Measurements from ENCODE around the gene FGF3.
A peak's percentile ranks its signal among the peaks of the same experiment; 100 is the strongest.

FGF3 gene

DNA sequence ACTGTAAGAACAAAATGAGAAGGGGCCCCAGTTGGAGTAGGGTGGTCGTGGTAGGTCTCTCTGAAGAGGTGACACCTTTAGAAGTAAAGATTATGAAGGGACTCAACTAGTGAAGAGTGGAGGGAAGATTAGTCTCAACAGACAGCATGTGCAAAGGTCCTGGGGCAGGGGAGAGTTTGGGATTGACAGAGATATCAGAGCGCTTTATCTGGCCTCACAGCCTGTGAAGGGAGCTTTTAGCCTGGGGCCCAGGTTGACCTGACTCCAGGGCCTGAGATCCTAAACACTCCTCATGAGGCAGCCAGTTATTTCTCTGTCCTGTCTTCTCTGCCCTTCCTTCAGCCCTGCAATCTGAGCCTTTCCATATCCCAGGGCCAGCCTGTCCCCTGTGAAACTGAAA lies 16.2 kb downstream of the FGF3 start:
- no peak for DNase-seq

DNA sequence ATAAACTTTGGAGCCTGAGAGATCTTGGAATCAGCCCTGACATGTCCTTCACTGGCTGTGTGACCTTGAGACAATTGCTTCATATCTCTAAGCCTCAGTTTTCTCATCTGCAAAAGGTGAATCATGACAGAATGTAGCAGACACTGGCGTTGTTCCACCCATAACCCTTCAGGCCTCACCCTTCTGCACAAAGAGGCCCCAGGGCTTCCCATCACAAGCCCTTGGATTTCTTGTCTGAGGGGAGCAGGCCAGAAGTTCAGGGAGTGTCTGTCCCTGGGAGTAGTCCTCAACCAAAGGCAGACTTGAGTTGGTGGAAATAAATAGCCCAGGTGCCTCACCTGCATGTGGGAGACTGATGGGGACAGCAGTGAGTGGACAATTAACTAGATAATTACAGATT lies 16.6 kb downstream of the FGF3 start:
- no peak for DNase-seq

DNA sequence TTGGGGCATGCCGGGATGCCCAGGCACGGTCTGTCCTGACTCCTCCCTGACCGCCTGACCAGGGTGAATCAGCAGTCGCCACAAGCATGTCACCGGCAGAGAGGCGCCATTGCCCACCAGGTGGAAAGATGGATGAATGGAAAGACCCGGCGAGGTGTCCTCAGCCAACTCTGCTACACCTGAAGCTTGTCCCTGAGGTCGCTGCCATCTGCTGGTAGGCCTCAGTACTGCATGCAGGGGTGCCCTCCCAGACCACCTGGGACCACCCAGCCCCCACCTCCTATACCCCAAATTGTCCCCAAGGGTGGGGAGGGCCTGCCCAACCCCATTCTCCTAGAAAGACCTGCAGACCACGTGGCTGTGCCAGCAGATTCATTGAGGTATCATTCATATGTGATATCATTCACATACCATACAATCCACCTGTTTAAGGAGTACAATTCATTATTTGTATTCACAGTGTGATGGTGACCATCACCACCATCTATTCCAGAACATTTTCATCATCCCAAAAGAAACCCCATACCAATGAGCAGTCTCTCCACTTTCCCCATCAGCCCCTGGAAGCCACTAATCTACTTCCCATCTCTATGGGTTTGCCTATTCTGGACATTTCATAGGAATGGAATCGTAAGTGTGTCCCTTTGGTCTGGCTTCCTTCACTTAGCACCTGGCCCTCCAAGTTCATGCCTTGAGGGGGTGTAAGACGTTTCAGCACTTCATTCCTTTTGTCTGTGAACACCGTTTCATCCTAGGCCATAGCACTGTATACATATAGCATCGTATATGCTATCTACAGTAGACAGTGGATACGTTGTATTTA lies 17.5 kb downstream of the FGF3 start:
- peak; percentile 25 for DNase-seq

DNA sequence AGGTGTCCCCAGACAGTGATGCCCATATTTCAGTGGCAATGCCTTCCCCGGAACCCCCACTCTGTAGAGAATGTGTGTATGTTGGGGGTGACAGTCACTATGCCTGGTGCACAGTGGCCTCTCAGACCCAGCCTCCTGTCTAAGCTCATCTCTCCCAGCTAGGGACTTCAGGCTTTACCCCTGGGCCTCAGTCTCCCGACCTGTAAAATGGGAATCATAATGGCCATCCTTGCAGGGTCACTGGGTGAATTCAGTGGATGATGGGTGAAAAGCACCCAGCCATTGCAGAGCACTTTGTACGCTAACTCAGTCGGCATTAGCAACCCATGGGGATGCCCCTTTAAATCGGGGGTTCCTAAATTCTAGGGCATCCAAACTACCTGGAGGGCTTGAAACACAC lies 18.9 kb downstream of the FGF3 start:
- DNase-seq = no peak

DNA sequence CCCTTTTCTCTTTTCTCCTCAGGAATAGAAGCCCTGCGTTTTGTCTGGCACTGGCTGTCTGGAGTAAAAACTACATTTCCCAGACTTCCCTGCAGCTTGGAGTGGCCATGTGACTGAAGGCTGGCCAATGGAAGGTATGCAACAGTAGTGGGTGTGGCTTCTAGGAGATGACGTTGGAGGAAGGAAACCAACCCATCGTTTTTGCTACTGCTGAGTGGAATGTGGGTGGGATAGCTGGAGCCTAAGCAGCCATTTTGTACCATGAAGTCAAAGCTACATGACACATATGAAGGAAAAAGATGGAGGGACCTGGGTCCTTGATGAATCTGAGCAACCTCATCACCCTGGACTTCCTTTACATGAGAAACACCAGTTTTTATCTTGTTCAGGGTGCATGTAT lies 19.6 kb downstream of the FGF3 start:
- peak; percentile 33 for DNase-seq

DNA sequence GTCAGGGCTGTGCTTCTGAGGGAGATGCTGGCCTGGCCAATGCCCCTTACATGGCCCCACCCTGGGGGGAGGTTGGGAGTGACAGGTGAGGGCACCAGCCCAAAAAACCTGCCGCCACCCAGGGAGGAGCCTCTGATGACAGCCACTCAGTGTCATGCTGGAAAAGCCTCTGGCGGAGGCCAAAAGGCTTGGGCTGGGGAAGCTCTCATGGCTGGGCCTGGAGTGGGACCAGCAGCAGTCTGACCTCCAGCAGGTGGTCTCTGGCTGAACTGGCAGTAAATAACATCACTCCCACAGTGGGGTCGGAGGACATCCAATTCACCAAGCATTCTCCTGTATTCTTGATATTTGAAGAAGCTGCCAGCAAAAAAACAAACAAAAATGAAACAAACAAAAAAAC lies 20.1 kb downstream of the FGF3 start:
- no peak for DNase-seq

DNA sequence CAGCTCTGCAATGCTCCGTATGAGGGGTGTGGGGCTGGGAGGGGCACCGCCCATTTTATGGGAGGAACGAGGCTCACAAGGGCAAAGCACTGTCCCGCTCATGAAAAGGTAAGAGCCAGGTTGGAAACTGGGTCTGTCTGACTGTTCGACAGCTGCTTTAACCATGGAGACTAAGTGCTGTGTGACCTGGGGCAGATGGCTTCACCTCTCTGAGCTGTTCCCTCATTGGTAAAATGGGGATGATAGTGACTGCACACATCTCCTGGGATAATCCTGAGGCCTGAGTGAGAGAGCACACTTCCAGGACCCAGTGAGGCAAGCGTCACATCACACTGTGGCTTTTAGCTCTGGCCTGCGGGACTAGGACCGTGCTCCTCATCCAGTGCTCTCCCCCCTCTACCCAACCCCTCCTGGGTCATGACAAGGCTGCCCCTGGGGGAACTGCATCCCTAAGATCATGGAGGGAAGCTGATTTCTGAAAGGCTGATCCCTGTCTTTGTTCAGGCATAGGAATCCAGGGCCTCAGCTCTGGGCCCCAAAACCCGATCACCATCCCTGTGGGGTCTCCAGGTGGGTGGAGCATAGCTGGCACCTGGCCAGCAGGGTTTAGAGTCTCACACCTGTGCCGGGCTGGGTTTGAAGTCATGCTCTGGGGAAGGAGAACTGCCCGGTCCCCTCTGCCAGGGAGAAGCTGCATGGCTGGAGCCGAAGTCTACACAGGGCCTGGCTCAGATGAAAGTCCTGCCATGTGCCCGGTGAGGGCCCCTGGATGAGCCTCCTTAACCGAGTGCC lies 21.3 kb downstream of the FGF3 start:
- no peak for DNase-seq

DNA sequence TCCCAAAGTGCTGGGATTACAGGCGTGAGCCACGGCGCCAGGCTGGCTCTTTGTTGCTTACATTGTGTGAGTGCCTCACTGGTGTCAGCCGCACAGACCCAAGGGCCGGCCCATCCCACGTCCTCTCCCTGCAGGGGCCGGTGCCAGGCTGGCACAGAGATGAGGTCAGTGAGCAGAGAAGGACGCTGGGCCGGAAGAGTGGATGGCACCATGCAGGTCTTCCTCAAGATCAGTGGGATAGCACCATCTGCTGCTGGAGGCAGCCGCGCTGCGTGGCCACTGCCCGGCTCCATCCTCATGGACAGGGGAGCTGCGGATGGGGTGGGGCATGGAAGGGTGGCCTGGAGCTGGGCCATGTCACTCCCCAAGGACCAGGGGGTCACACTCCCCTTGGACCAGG lies 22.1 kb downstream of the FGF3 start:
- DNase-seq = no peak

DNA sequence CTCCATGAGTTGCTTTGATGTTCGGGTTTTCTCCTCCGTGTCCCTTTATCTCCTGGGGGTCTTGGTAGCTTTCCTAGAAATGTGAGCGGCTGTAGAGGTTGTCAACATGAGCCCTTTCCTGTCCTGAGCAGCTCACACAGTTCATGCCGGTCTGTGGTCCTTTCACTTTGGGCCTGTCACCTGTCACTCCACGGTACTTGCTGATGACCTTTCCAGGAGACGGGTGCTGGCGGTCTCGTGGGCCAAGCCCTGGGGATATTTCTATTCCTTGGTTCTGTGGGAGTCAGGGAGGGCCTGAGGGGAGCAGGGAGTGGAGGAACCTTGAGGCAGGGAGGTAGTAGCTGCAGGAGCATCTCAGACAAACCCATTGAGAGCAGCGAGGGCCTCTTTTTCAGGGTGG lies 23.2 kb downstream of the FGF3 start:
- no peak for DNase-seq

DNA sequence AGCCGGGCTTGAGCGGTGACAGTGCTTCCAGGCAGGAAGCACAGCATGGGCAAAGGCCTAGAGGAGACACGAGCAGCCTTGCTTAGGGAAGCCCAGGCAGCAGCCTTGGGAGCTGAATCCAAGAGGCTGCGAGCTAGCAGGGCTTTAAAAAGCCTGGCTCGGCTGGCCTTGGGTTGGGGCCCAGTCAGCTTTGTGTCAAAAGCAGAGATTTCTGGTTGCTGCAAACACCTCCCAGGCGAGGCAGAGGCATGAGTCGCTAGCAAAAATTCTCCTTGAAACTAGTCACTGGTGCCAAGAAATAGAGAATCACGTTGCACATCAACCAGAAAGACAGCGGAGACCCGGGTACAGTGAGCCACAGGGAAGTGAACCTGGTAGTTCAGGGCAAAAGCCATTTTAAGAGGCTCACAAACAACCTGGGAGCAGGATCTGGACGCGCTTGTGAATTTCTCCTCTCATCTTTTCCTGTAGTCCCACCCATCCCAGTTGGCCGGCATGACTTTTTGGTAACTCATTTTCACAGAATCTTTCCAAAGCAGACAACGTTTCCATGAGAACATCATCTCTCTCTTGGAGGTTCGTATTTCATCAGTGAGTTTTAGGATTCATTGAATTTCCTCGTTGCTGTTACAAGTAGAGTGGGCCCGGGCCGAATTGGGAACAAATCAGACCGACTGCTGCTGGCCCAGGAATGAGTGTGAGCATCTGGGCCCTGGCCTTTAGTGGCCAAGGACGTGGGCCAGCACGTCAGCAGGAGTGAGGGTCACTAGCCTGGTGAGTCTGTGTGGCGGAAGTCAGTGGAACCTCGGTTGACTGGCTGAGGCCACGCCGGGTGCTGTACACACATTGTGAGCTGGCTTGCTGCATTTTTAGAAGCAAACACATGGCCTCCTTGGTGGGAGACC lies 27.7 kb downstream of the FGF3 start:
- DNase-seq = peak; percentile 91

DNA sequence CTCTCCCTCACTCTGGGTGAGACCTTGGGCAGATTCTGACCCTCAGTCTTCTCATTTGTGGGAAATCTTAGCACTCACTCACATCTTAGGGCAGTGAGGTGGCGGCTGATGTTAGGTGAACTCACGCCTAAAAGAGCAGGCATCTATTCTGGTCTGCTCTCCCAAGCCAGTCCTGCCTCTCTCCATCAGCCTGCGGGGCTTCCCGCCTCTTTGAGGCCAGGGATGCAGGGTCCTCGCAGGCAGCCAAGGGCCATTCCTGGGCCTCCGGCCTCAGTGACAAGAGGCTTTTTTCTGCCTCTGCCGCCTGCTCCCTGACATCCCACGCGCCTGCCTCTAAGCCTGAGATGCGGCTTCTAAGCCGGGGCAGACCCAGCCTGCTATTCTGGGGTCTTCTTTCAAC lies 30.3 kb downstream of the FGF3 start:
- DNase-seq = no peak

DNA sequence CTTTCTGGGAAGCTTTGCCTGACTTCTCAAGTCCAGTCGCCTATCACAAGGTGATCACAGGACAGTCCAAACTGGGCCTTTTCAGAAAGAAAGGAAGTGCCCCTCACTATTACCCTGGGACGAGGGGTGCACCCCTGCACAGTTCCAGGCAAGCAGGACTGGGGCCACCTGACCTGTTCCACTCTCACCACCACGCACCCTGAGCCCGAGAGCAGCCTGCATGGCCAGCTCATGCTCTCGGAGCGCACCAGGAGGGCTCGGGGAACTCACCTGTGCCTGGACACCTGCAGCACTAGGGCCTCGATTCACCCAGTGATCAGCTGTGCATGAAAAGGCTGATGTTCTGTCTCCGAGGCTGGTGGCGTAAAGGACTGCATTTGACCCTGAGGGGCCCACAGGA lies 31.3 kb downstream of the FGF3 start:
- no peak for DNase-seq

DNA sequence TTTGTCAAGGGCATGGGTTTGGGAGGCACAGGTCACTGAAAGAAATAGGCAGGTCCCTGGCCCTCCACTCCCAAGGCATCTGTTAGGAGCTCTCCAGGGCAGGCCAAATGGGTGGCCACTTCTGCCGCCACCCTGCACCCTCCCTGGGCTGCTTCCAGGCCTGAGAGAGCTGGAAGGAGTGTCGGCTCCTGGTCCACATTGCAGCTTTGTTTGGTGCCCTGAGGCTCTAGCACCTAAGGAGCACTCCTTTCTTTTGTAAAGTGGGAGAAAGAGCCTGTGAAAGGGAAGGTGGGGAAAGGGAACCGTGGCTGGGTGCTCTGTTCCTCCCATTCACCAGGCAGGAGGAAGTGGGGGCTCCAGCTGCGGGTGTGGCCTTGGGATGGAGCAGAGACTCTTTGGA lies 31.8 kb downstream of the FGF3 start:
- no peak for DNase-seq

DNA sequence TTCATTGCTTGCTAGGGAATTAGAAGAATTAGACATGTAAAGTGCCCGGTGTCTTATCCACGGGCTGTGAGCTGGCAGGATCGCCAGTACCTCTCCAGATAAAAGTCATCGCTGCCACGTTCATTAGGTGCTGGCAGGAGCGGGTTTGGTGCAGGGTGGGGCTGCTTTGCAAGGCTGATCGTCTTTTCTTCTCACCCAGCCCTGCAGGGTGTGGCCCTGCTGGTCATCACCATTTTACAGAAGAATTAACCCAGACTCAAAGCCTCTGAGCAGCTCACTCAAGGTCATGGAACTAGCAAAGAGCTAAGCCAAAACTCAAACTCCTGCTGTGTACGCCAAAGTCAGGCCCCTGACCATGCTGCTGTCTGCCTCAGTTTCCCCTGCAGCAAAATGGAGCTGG lies 38.0 kb downstream of the FGF3 start:
- no peak for DNase-seq

DNA sequence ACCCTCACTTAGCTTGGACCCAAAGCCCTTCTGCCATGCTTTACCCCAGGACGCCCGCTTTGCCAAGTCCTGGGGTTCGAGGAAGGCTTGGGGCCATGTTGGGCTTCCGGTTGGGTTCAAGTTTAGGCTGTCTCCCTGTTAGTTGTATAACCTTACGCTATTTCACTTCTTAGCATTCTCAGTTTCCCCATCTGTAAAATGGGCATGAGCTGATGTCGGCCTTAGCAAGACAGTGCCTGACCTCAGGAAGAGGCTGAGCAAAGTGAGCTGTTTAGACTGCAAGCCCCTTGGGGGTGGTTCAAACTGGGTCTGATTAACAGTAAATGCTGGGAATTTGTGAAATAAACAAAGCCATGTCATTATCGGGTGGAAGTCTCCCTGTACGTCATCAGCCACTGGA lies 40.8 kb downstream of the FGF3 start:
- no peak for DNase-seq

DNA sequence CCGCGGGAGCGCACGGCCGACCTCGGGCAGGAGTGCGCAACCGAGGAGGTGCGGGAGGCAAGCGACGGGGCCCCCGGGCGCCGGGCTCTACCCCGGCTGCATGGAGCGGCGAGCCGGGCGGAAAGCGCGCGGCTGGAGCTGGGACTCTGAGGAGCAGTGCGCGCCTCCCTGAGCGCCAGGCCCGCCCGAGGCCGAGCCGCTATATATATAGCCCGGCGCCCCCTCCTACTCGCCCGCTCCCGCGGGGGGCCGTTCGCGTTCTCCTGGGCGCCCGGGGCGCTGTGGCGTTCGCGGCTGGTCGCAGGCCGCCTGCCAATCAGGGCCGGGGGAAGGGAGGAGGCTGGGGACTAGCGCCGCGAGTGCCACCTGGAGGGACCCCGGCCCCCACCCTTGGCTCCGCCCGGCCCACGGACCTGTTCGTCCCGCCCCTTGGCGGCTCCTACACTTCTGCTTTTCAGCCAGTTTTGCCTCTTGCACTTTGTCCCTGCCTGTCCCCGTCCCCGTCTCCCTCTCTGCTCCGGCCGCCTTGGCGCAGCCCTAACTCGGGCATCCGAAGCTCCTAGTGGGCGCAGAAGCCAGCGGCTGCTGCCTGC lies 44.0 kb downstream of the FGF3 start, which contains the start of gene FGF4:
Gene FGF4, minus strand, starts transcription at position 179 of the 593 bp plus-strand sequence. CDS start 257 bp downstream, outside the sequence.
- DNase-seq = no peak

DNA sequence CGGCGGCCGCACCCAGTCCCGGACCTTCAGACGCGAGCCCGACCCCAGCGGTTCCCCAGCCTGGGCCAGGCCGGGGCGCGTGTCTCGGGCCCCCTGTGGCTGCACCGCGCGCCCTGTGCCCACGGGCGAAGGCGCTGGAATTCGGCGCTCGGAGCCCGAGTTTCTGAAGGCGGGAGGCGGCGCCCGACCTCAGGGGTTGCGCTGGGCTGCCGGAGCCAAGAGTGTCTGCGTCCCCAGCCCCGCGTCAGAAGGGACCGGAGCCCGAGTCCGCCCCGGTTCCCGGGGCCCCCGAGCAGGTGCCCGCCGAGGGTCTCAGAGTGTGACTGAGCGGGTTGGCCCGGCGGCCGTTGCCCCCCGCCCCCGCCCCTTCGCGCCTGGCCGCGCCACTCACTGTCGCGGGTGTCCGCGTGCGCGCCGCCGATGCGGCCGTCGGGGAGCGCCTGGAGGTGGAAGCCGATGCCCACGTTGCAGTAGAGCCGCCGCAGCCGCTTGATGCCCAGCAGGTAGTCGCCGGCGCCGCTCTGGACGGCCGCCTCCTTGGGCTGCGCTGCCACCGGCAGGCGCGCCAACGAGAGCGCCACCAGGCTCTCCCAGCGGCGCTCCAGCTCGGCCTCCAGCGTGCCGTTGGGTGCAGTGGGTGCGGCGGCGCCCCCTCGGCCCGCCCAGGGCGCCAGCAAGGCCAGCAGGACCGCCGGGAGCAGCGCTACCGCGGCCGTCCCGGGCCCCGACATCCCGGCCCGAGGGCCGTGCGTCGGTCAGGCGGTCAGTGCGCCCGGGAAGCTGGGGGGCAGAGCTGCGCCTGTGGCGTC lies 44.7 kb downstream of the FGF3 start:
- DNase-seq = no peak

DNA sequence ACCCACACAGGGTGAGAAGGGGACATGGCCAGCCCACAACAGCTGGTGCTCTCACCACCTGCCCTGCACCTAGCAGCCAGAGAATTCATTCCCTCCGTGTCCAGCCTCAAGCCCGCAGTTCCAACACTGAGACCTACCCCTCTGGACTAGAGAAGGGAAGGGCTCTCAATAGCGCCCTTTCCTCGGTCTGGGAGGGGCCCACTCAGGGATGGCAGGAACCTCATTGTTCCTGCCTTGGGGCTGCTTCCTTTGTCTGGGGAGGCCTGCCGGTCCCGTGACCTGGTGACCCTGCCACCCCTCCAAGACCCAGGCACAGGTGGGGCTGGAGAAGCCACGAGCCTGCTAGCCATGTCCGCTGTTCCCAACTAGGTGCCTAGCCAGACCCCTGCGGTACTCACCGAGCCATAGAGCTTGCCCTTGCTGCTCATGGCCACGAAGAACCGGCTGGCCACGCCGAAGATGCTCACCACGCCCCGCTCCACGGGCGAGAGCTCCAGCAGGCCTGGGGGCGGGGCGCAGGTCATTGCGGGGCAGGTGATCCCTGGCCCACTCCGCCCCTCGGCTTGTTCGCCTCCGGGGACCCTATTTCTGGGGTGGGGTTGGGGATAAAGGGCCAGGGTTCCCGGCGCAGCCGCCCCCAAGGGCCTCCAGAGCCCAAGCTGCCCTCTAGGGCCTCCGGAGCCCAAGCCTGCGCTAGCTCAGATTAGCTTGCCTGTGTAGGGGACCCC lies 45.4 kb downstream of the FGF3 start:
- DNase-seq = no peak

DNA sequence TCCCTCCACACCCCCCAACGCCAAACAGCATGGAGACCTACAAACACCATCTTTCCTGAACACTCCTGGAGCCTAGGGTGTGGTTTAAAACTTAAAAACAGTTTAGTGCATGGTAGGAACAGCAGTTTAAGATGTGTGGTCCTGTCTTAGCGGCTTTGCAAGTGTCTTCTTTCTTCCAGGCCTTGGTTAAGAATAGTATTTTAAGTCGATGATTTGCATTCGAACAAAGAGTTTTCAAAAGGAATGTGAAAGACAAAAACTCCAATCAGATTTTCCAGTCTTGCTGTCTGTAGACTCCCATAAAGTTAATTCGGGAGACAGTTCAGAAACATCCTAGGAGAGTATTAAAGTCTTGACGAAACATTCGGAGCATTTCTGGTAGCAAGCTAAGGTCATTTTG lies 47.8 kb downstream of the FGF3 start:
- DNase-seq = no peak

DNA sequence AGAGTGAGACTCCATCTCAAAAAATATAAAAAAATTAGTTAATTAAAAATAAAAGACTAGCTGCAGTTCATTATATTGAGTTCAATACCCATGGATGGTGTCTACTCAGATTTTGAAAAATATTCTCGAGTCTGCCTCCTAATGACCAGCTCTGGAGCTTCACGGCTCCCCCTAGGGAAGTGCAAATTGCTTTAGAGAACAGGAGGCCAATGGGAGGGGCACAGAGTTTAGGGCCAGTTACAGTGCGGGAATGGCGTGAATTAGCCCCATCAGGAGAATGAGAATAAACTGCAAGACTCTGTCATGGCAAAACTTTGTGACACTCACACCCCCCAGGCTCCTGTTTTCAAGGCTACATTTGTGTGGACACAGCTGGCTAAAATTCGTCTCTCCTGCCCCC lies 48.7 kb downstream of the FGF3 start:
- no peak for DNase-seq

DNA sequence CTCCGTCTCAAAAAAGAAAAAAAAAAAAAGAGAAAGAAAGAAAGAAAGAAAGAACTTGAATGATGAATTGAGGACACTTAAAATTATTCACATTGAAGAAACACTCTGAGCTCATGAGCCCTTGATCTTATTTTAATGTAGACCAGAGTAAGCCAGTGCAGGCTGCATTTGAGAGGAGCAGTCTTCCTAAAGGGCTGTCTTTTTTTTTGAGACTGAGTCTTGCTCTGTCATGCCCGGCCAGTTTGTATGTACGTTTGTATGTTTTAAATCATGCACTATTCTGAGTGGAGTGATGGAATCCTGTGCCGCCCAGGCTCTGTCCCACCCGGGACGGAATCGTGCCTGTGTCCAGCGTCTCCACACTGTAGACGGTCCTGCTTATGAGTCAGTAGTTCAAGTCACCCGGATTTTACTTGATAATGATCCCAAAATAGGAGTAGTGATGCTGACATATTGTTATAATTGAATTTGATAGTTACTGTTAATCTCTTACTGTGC lies 53.7 kb downstream of the FGF3 start:
- no peak for DNase-seq

Data from fibroblast of skin of right biceps (primary cell).